SK-N-SH (cell line): ENCODE measurements around the gene PLAC1. TPM values are rescaled to one million over a fixed set of nuclear protein-coding genes. Genes with fewer than 3 reads are reported as not detected.

Experiments
- CTCF ChIA-PET: fragments of 300-600, 350-600 bp; formaldehyde crosslinking; extraction: SDS; loops from one replicate; lab custom pipeline; 2021; lab: Yijun Ruan, JAX
- POLR2A ChIA-PET: fragments of 350-600 bp; sonication (Branson Sonifier 250); formaldehyde crosslinking; extraction: SDS; loops from one replicate; lab custom pipeline; 2020; ENCODE audit warnings: antibody characterized with exemption, inconsistent platforms; lab: Yijun Ruan, JAX
- DNase-seq: peaks from one replicate; pipeline ENCODE4 v3.0.0; 2012
- H2AFZ ChIP-seq: fragments of 200-600 bp; sonication (generic); 2 replicates; pipeline ENCODE4 v1.8.1; 2016; ENCODE audit warnings: antibody characterized with exemption, mild to moderate bottlenecking, low read depth
- H3F3A ChIP-seq: fragments of 200-600 bp; sonication (generic); replicated peaks from 2 replicates; pipeline ENCODE3; 2016; ENCODE audit warnings: antibody characterized with exemption, mild to moderate bottlenecking; ENCODE audit not compliant: insufficient read depth
- H3K27ac ChIP-seq, 2 experiments: fragments of 200-500 bp in 1 of 2; fragments of 200-600 bp in 1 of 2; sonication (Bioruptor generic) in 1 of 2; sonication (generic), shearing (Covaris generic) in 1 of 2; 2 replicates each; pipeline versions ENCODE4 v1.5.1 to v1.6.1; 2014 to 2016; ENCODE audit warnings: low read depth in 2 of 2, inconsistent platforms in 1 of 2, low read length in 1 of 2, mild to moderate bottlenecking in 1 of 2, mixed read lengths in 1 of 2
- H3K27me3 ChIP-seq: fragments of 200-600 bp; sonication (generic), shearing (Covaris generic); 2 replicates; pipeline ENCODE4 v1.6.1; 2016; ENCODE audit warnings: mixed run types; ENCODE audit not compliant: insufficient read depth
- H3K36me3 ChIP-seq, 2 experiments: fragments of 200-500 bp in 1 of 2; fragments of 200-600 bp in 1 of 2; sonication (Bioruptor generic) in 1 of 2; sonication (generic) in 1 of 2; replicated peaks in 1 of 2; 2 replicates each; pipeline versions ENCODE3 to v1.5.1; 2014 to 2016; ENCODE audit warnings: low read length in 1 of 2, mild to moderate bottlenecking in 1 of 2; ENCODE audit not compliant: insufficient read depth in 2 of 2, control insufficient read depth in 1 of 2
- H3K4me1 ChIP-seq, 2 experiments: fragments of 200-500 bp in 1 of 2; fragments of 200-600 bp in 1 of 2; sonication (Bioruptor generic) in 1 of 2; sonication (generic), shearing (Covaris generic) in 1 of 2; 2 replicates each; pipeline versions ENCODE4 v1.5.1 to v1.6.1; 2014 to 2016; ENCODE audit warnings: low read depth in 1 of 2, low read length in 1 of 2, mixed run types in 1 of 2; ENCODE audit not compliant: insufficient read depth in 2 of 2, control insufficient read depth in 1 of 2
- H3K4me2 ChIP-seq: fragments of 200-600 bp; sonication (generic), shearing (Covaris generic); 2 replicates; pipeline ENCODE4 v1.6.1; 2017; ENCODE audit warnings: mixed run types
- H3K4me3 ChIP-seq, 2 experiments: fragments of 200-500 bp in 1 of 2; fragments of 200-600 bp in 1 of 2; sonication (Bioruptor generic) in 1 of 2; sonication (generic), shearing (Covaris generic) in 1 of 2; 2 replicates each; pipeline versions ENCODE4 v1.5.1 to v1.8.1; 2014 to 2016; ENCODE audit warnings: low read depth in 2 of 2, inconsistent platforms in 1 of 2, low read length in 1 of 2, mild to moderate bottlenecking in 1 of 2, mixed read lengths in 1 of 2, moderate library complexity in 1 of 2
- H3K79me2 ChIP-seq: fragments of 200-600 bp; sonication (generic); 2 replicates; pipeline ENCODE4 v1.8.1; 2017; ENCODE audit warnings: mild to moderate bottlenecking; ENCODE audit not compliant: insufficient read depth
- H3K9ac ChIP-seq: fragments of 200-600 bp; sonication (generic); 2 replicates; pipeline ENCODE4 v1.6.1; 2017; ENCODE audit warnings: mixed run types
- H3K9me2 ChIP-seq: fragments of 200-600 bp; sonication (generic); 2 replicates; pipeline ENCODE4 v1.6.1; 2017; ENCODE audit warnings: mixed run types
- H3K9me3 ChIP-seq: fragments of 200-600 bp; sonication (generic); 2 replicates; pipeline ENCODE4 v1.6.1; 2017; ENCODE audit warnings: mixed run types, mild to moderate bottlenecking, moderate library complexity
- H4K20me1 ChIP-seq: fragments of 200-600 bp; sonication (generic); 2 replicates; pipeline ENCODE4 v1.6.1; 2017; ENCODE audit warnings: mild to moderate bottlenecking, mixed run types; ENCODE audit not compliant: insufficient read depth
- CTCF ChIP-seq: fragments of 200-600 bp; sonication (generic); IDR thresholded peaks from 2 replicates; pipeline ENCODE4 v1.6.1; 2017; ENCODE audit warnings: antibody characterized with exemption, mild to moderate bottlenecking, moderate library complexity
- ELF1 ChIP-seq: IDR thresholded peaks from 2 replicates; pipeline ENCODE4 v1.4.0; 2012
- EP300 ChIP-seq, 2 experiments: IDR thresholded peaks; 2 replicates each; pipeline versions ENCODE4 v1.4.0 to v1.6.1; 2012; ENCODE audit warnings: borderline replicate concordance in 1 of 2, low read depth in 1 of 2, low read length in 1 of 2
- FOSL2 ChIP-seq: IDR thresholded peaks from 2 replicates; pipeline ENCODE4 v1.4.0; 2012; ENCODE audit warnings: low read depth, mild to moderate bottlenecking, moderate library complexity, borderline replicate concordance
- FOXJ3 ChIP-seq: sonication (generic); formaldehyde crosslinking; IDR thresholded peaks from 2 replicates; pipeline ENCODE4 v1.5.1; 2020; ENCODE audit warnings: mild to moderate bottlenecking, missing genetic modification reagents
- FOXM1 ChIP-seq: IDR thresholded peaks from 2 replicates; pipeline ENCODE4 v1.4.0; 2012; ENCODE audit warnings: low read depth, mild to moderate bottlenecking
- IRF3 ChIP-seq: fragments of 150-350 bp; IDR thresholded peaks from 2 replicates; pipeline ENCODE4 v1.6.1; 2016; ENCODE audit warnings: mild to moderate bottlenecking, low read depth, low read length
- JUND ChIP-seq: IDR thresholded peaks from 2 replicates; pipeline ENCODE4 v1.4.0; 2012
- MAX ChIP-seq: IDR thresholded peaks from 2 replicates; pipeline ENCODE4 v1.4.0; 2012; ENCODE audit warnings: low read depth
- MEF2A ChIP-seq: IDR thresholded peaks from 2 replicates; pipeline ENCODE4 v1.4.0; 2012; ENCODE audit warnings: low read depth, borderline replicate concordance
- POLR2AphosphoS5 ChIP-seq: IDR thresholded peaks from 2 replicates; pipeline ENCODE4 v1.6.1; 2012; ENCODE audit warnings: low read depth, low read length
- RXRA ChIP-seq: IDR thresholded peaks from 2 replicates; pipeline ENCODE4 v1.4.0; 2012; ENCODE audit warnings: low read depth, mild to moderate bottlenecking, borderline replicate concordance
- TCF12 ChIP-seq: IDR thresholded peaks from 2 replicates; pipeline ENCODE4 v1.4.0; 2012
- TEAD4 ChIP-seq: IDR thresholded peaks from 2 replicates; pipeline ENCODE4 v1.4.0; 2012; ENCODE audit warnings: mild to moderate bottlenecking, borderline replicate concordance; ENCODE audit not compliant: insufficient read depth
- ZBTB33 ChIP-seq: IDR thresholded peaks from 2 replicates; pipeline ENCODE4 v1.4.0; 2012; ENCODE audit warnings: low read depth, borderline replicate concordance
- WGBS: methylation state at CpG from one replicate; pipeline ENCODE4 v1.1.6; 2017; ENCODE audit warnings: low lambda C conversion rate; 5-methylcytosine and 5-hydroxymethylcytosine counted together
- polyA plus RNA-seq, 3 experiments: library from polyadenylated mRNA; depleted of rRNA; stranded (reverse); fragments of >200 nt; gene quantifications; 2 replicates each; pipeline ENCODE4 v1.2.3, GENCODE V29; 2012

The PLAC1 gene
- polyA plus RNA-seq, 1 of the 3 experiments (the other 2 are of a cell fraction), result 50.9 TPM

GRCh38 chrX:134533952-134534351 is 124.3 kb downstream of the PLAC1 start:
- no peaks in the 10 kb centered on the region for H3K79me2 ChIP-seq
- no peak overlapping the region for H3K4me2 ChIP-seq
- 56% methylated on average over 4 of the region's 4 CpGs for WGBS
- H2AFZ ChIP-seq, result no peak overlapping the region
- no peak overlapping the region for H3K27ac ChIP-seq
- no peaks in the 10 kb centered on the region for H3K27me3 ChIP-seq
- peaks cover 0 to 3% of the 10 kb centered on the region in 2 experiments; a peak in 2 of 4 replicates for H3K4me1 ChIP-seq
- H3K9me2 ChIP-seq, result no peaks in the 10 kb centered on the region
- H3K36me3 ChIP-seq, result no peaks in the 10 kb centered on the region
- H3K9ac ChIP-seq, result no peak overlapping the region
- POLR2A ChIA-PET, result no interaction called here
- no peaks in the 10 kb centered on the region for H3K9me3 ChIP-seq
- no peaks in the 10 kb centered on the region for H4K20me1 ChIP-seq
- CTCF ChIA-PET, result interaction anchor here (0.6 to 0.7 kb wide), 2 partner anchors 20 to 248 kb away, joined by 3 read pairs; no protein-coding TSS in a partner anchor
- no peak for DNase-seq
- H3K4me3 ChIP-seq, result no peak overlapping the region
- peaks cover 4% of the 10 kb centered on the region for H3F3A ChIP-seq
- no peak for TF ChIP-seq CTCF
- no peak for TF ChIP-seq EP300 (IDR thresholded peaks at IDR 0.05; ENCODE audit: borderline replicate concordance in 1 of 2, low read depth in 1 of 2, low read length in 1 of 2)
- TF ChIP-seq MAX, result no peak
- TF ChIP-seq TEAD4, result no peak
- no peak for TF ChIP-seq RXRA
- TF ChIP-seq MEF2A, result no peak
- TF ChIP-seq FOXJ3 (CRISPR knock-in tag), result no peak
- TF ChIP-seq ZBTB33, result no peak
- TF ChIP-seq JUND, result no peak

- Histone ChIP-seq H3K9ac (no peak overlapping the region), H3F3A (peaks cover 4% of the 10 kb centered on the region), H3K9me3 (no peaks in the 10 kb centered on the region), H3K9me2 (no peaks in the 10 kb centered on the region), H3K4me1 (peaks cover 0 to 3% of the 10 kb centered on the region in 2 experiments; a peak in 2 of 4 replicates), H3K27me3 (no peaks in the 10 kb centered on the region), H2AFZ (no peak overlapping the region), H4K20me1 (no peaks in the 10 kb centered on the region), H3K4me3 (no peak overlapping the region), H3K79me2 (no peaks in the 10 kb centered on the region), H3K27ac (no peak overlapping the region), H3K4me2 (no peak overlapping the region), H3K36me3 (no peaks in the 10 kb centered on the region)
- ChIA-PET POLR2A (no interaction called here), CTCF (no interaction called here)
- no peak for DNase-seq
- 67% methylated on average over 9 of the region's 9 CpGs for WGBS
- TF ChIP-seq FOXJ3 (CRISPR knock-in tag) (no peak), TCF12 (no peak), FOSL2 (no peak), IRF3 (no peak), JUND (no peak), ELF1 (no peak), TEAD4 (no peak), FOXM1 (no peak), POLR2AphosphoS5 (no peak)
Observed at GRCh38 chrX:134533352-134533751, 124.9 kb downstream of the PLAC1 start.
